Measurements from ENCODE around the gene SAXO2.
"Not testable (repeated sequence)": the region's sequence is repeated elsewhere in the genome, so short reads cannot be mapped to it uniquely, and the experiment has no call there.

- not testable (repeated sequence) for TF ChIP-seq POLR2A, CTCF (IDR thresholded peaks at IDR 0.05)
Observed at GRCh38 chr15:82286475-82286874, 23.9 kb downstream of the SAXO2 start.
